ENCODE results near the gene NIPAL3.

Gene NIPAL3

DNA sequence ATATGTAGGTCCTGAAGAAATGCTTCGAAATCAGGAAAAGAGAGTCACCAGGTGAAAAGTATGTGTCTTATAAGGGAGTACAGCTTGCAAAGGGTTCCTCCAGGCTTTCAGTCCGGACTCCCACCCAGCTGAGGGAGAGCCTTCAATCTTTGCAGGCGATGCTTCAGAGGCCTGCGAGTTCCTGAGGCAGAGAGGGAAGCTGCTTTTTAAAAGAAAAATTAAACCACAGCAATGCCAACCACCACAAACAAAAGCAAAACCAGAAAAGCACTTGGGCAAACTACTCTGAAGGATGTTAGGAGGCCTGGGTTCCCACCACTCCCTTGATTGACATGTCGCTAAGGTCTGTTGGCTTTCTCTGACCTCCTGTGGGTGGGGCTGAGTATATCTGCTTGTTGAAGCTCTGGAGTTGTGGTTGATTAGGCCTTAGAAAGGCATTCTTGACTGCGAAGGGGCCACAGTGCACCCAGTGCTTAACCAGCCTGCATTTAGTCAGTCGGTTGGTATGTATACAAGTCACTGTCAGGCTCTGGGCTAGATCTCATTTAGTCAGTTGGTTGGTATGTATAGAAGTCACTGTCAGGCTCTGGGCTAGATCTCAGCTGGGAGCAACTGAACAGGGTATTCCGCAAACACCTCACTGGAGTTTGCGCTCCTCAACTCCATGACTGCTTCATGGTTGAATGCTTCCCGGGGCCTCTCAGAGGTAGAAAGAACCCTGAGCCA is 1.2 kb downstream of the NIPAL3 start:
- Histone ChIP-seq H3K4me3 (ENCODE audit: insufficient read depth, low read length, poor library complexity, severe bottlenecking) (peak overlapping the region; percentile 83), H3K9ac (ENCODE audit: low read length) (peak overlapping the region; percentile 65), H3K27me3 (ENCODE audit: low read length) (no peaks in the 10 kb centered on the region), H3K9me3 (ENCODE audit: insufficient read depth, low read length) (no peaks in the 10 kb centered on the region), H4K20me1 (ENCODE audit: low read depth, low read length) (no peaks in the 10 kb centered on the region), H3F3A (ENCODE audit: insufficient read depth) (peaks cover 22% of the 10 kb centered on the region), H2AFZ (ENCODE audit: low read depth, low read length, severe bottlenecking) (peak overlapping the region; percentile 53), H3K27ac (ENCODE audit: low read depth, low read length) (peak overlapping the region; percentile 68), H3K9me2 (replicated peaks; ENCODE audit: insufficient read depth, low read length) (no peaks in the 10 kb centered on the region), H3K36me3 (ENCODE audit: low read length) (0 out of 2 replicates have a peak, but pooled peaks cover 3% of the 10 kb centered on the region), H3K4me2 (ENCODE audit: low read depth, low read length, poor library complexity, severe bottlenecking) (peak overlapping the region; percentile 79), H3K79me2 (ENCODE audit: insufficient read depth, low read length) (peaks cover 29% of the 10 kb centered on the region; the same call in 1 of the 2 replicates)
- no peak for TF ChIP-seq EZH2phosphoT487 (conservative IDR thresholded peaks at IDR 0.05; ENCODE audit: low read length)
- TF ChIP-seq, protein P1, sequence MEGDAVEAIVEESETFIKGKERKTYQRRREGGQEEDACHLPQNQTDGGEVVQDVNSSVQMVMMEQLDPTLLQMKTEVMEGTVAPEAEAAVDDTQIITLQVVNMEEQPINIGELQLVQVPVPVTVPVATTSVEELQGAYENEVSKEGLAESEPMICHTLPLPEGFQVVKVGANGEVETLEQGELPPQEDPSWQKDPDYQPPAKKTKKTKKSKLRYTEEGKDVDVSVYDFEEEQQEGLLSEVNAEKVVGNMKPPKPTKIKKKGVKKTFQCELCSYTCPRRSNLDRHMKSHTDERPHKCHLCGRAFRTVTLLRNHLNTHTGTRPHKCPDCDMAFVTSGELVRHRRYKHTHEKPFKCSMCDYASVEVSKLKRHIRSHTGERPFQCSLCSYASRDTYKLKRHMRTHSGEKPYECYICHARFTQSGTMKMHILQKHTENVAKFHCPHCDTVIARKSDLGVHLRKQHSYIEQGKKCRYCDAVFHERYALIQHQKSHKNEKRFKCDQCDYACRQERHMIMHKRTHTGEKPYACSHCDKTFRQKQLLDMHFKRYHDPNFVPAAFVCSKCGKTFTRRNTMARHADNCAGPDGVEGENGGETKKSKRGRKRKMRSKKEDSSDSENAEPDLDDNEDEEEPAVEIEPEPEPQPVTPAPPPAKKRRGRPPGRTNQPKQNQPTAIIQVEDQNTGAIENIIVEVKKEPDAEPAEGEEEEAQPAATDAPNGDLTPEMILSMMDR (IDR thresholded peaks at IDR 0.05; ENCODE audit: insufficient read depth, low read length, poor library complexity, severe bottlenecking), result no peak

DNA sequence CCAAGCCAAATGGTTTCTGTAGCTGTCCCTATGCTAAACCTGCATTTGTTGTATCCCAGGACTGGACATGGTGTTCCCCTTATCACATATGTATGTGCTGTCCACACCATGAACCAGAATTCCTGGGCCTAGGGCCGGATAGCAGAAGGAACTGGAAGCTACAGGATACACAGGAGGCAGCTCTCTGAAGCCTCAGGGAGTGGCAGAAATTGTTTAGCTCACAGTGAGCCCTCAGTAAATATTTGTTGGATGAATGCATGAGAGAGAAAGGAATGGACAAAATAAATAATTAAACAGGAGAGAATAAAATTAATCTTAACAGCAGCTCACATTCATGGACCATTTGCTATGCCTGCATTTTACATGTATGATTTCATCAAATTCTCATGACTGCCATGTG is 2.1 kb downstream of the NIPAL3 start:
- Histone ChIP-seq H3K9ac (ENCODE audit: low read length) (peak overlapping the region; percentile 65), H3F3A (ENCODE audit: insufficient read depth) (peaks cover 16% of the 10 kb centered on the region), H3K9me2 (replicated peaks; ENCODE audit: insufficient read depth, low read length) (no peaks in the 10 kb centered on the region), H3K9me3 (ENCODE audit: insufficient read depth, low read length) (no peaks in the 10 kb centered on the region), H2AFZ (ENCODE audit: low read depth, low read length, severe bottlenecking) (no peak overlapping the region), H3K27me3 (ENCODE audit: low read length) (no peaks in the 10 kb centered on the region), H3K36me3 (ENCODE audit: low read length) (0 out of 2 replicates have a peak, but pooled peaks cover 3% of the 10 kb centered on the region), H4K20me1 (ENCODE audit: low read depth, low read length) (no peaks in the 10 kb centered on the region), H3K79me2 (ENCODE audit: insufficient read depth, low read length) (peaks cover 29% of the 10 kb centered on the region; the same call in 1 of the 2 replicates), H3K4me3 (ENCODE audit: insufficient read depth, low read length, poor library complexity, severe bottlenecking) (no peak overlapping the region), H3K4me2 (ENCODE audit: low read depth, low read length, poor library complexity, severe bottlenecking) (peak overlapping the region; percentile 79), H3K27ac (ENCODE audit: low read depth, low read length) (peak overlapping the region; percentile 68)
- TF ChIP-seq, protein P1 (IDR thresholded peaks at IDR 0.05; ENCODE audit: insufficient read depth, low read length, poor library complexity, severe bottlenecking), result no peak
- TF ChIP-seq EZH2phosphoT487 (conservative IDR thresholded peaks at IDR 0.05; ENCODE audit: low read length), result no peak

DNA sequence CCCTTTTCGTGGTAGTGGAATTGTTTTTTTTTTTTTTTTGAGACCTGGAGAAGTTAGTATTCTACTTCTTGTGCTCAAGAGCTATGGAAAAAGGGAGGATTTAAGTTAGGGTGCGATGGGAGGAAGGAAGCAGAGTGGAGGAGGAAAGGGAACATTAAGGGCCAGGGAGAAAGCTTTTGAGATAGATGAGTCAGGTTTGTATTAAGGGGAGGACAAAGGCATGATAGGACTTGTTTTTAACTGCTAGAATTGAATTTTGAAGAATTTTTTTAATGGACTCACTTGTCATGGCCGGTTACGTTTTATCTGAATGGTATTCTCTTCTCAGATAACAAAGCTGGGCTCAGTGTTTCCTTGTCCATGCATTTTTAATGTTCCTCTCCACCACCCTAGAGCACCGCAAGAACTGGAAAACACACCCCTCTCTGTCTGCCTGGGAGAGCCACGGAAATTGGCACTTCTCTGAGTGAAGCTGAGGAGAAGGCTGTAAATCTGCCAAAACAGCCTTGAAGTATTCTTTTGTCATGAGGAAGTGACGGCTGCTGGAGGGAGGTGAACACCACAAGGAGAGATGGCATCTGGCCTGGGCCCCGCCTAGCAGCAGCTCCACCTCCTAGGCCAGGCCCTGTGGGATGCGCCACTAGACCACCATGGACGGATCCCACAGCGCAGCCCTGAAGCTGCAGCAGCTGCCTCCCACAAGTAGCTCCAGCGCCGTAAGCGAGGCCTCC is 3.5 kb downstream of the NIPAL3 start:
- no peak overlapping the region for H3K27ac ChIP-seq (ENCODE audit: low read depth, low read length)
- H3K36me3 ChIP-seq (ENCODE audit: low read length), result 0 out of 2 replicates have a peak, but pooled peaks cover 3% of the 10 kb centered on the region
- H2AFZ ChIP-seq (ENCODE audit: low read depth, low read length, severe bottlenecking), result no peak overlapping the region
- no peak overlapping the region for H3K4me3 ChIP-seq (ENCODE audit: insufficient read depth, low read length, poor library complexity, severe bottlenecking)
- H3F3A ChIP-seq (ENCODE audit: insufficient read depth), result peaks cover 13% of the 10 kb centered on the region
- H3K4me2 ChIP-seq (ENCODE audit: low read depth, low read length, poor library complexity, severe bottlenecking), result no peak overlapping the region
- no peaks in the 10 kb centered on the region for H3K27me3 ChIP-seq (ENCODE audit: low read length)
- H3K9me2 ChIP-seq (replicated peaks; ENCODE audit: insufficient read depth, low read length), result no peaks in the 10 kb centered on the region
- no peak overlapping the region for H3K9ac ChIP-seq (ENCODE audit: low read length)
- H3K9me3 ChIP-seq (ENCODE audit: insufficient read depth, low read length), result no peaks in the 10 kb centered on the region
- no peaks in the 10 kb centered on the region for H4K20me1 ChIP-seq (ENCODE audit: low read depth, low read length)
- TF ChIP-seq, protein P1 (IDR thresholded peaks at IDR 0.05; ENCODE audit: insufficient read depth, low read length, poor library complexity, severe bottlenecking), result no peak
- TF ChIP-seq EZH2phosphoT487 (conservative IDR thresholded peaks at IDR 0.05; ENCODE audit: low read length), result no peak
- peaks cover 29% of the 10 kb centered on the region; the same call in 1 of the 2 replicates for H3K79me2 ChIP-seq (ENCODE audit: insufficient read depth, low read length)

All from SU-DHL-6 (cell line).